Heart right ventricle (tissue), 16 donors: ENCODE data around the gene SGK2. TPM values are rescaled to one million over a fixed set of nuclear protein-coding genes. Genes with fewer than 3 reads are reported as not detected.
A peak's percentile ranks its signal among the peaks of the same experiment; 100 is the strongest.

Source experiments
- ATAC-seq, 8 donors: fragments of 200-7000 bp; cut with Tn5 transposase; one replicate each; pipeline ENCODE4 v1.9.1; 2020; ENCODE audit warnings: mild to moderate bottlenecking in 8 of 8, moderate library complexity in 8 of 8, moderate number of reproducible peaks in 1 of 8
- DNase-seq, 2 donors: peaks; one replicate each; pipeline ENCODE4 v3.0.0-alpha.2; 2020
- H3K27ac ChIP-seq, 10 donors: fragments of 200-600 bp; sonication (generic) in 2 of 10; one replicate each; pipeline versions ENCODE4 v1.5.0 to v1.8.0; 2020 to 2022; ENCODE audit warnings: mild to moderate bottlenecking in 3 of 10
- H3K27me3 ChIP-seq, 7 donors: fragments of 200-600 bp; one replicate each; pipeline ENCODE4 v1.8.0; 2021 to 2022; ENCODE audit warnings: mild to moderate bottlenecking in 2 of 7
- H3K36me3 ChIP-seq, 9 donors: fragments of 200-600 bp; sonication (generic) in 1 of 9; one replicate each; pipeline versions ENCODE4 v1.5.0 to v1.8.0; 2020 to 2022; ENCODE audit warnings: mild to moderate bottlenecking in 2 of 9
- H3K4me1 ChIP-seq, 9 donors: fragments of 200-600 bp; sonication (generic) in 1 of 9; one replicate each; pipeline versions ENCODE4 v1.5.0 to v1.8.0; 2020 to 2022; ENCODE audit warnings: mild to moderate bottlenecking in 4 of 9
- H3K4me3 ChIP-seq, 10 donors: fragments of 200-600 bp; sonication (generic) in 2 of 10; one replicate each; pipeline versions ENCODE4 v1.5.0 to v1.8.0; 2020 to 2022; ENCODE audit warnings: mild to moderate bottlenecking in 7 of 10, moderate library complexity in 2 of 10
- H3K9me3 ChIP-seq, 11 donors: fragments of 200-600 bp in 10 of 11; sonication (generic) in 2 of 11; one replicate each; pipeline versions ENCODE4 v1.5.0 to v1.8.0; 2013 to 2022; ENCODE audit warnings: mild to moderate bottlenecking in 2 of 11, control low read depth in 1 of 11, moderate library complexity in 1 of 11
- WGBS, 2 donors: extraction: QIAGEN DNeasy Blood & Tissue Kit; methylation state at CpG; one replicate each; pipeline ENCODE4 v1.1.7; 2013; ENCODE audit warnings: inconsistent platforms in 1 of 2; 5-methylcytosine and 5-hydroxymethylcytosine counted together
- intact Hi-C, 10 donors: fragments of 100-400 bp; cut with DNase I; formaldehyde crosslinking; loops; one replicate each; pipeline versions ENCODE4 v1.11.1 to v1.14.2; 2022
- polyA plus RNA-seq, 2 donors: library from polyadenylated mRNA; stranded (reverse); fragments of 200-250 nt; gene quantifications; one replicate each; pipeline ENCODE4 v1.2.3, GENCODE V29; 2013
- total RNA-seq, 10 donors: library from RNA; stranded (reverse); fragmentation: NEBNext Ultra II Directional in 3 of 10; extraction: Animal tissue kit (Norgen Biotek cat#: 25700) in 3 of 10; gene quantifications; one replicate each; pipeline versions ENCODE4 v1.2.1 to v1.2.4, GENCODE V29; 2021 to 2023
- TF ChIP-seq, protein P1 (sequence below), 9 donors: fragments of 200-600 bp; sonication (generic) in 2 of 9; IDR thresholded peaks; one replicate each; pipeline versions ENCODE4 v1.5.0 to v1.8.0; 2021 to 2022; ENCODE audit warnings: antibody characterized with exemption in 9 of 9, mild to moderate bottlenecking in 5 of 9, moderate library complexity in 1 of 9
- donor health status: Arrhythmogenic right ventricular cardiomyopathy.
- donor health status: ischemic (EF 13 %, LVEDD 7.1; RV severe dilation, severe dysfunction).
- donor health status: healthy with polysubstance abuse.
- donor health status: DM: no; HTN: yes; CAD: no.
- donor health status: DM: no; HTN: no; CAD: no.
- donor health status: ischemic (EF 25% LVEDD 6.9; RV normal size, moderate dysfunction).
- donor health status: ischemic (EF 25% LVEDD 5.7; RV mildly dilated, moderate dysfunction).
- donor health status: healthy.
- donor health status: DM: yes; HTN: yes; CAD: no.
- donor health status: Ischemic cardiomyopathy.
- donor health status: ischemic (EF 35%, LVEDD 5.7; RV mildly dilated, moderate dysfunction).
- donor health status: nonischemic (EF 11% LVEDD 7.7; RV severe dilation, severe dysfunction).
- donor health status: DM: yes; HTN: yes; CAD: no.
- donor health status: PGD.
- donor health status: ischemic (EF 29% LVEDD 5.4; RV normal size, mild dysfunction).
- donor health status: nonischemic (EF 23%, LVEDD 6.1; RV moderate dilation, normal function).

SGK2 gene
- total and polyA plus RNA-seq, 12 donors = 0.09 to 3.1 (median 0.45) TPM; not detected in 3

DNA sequence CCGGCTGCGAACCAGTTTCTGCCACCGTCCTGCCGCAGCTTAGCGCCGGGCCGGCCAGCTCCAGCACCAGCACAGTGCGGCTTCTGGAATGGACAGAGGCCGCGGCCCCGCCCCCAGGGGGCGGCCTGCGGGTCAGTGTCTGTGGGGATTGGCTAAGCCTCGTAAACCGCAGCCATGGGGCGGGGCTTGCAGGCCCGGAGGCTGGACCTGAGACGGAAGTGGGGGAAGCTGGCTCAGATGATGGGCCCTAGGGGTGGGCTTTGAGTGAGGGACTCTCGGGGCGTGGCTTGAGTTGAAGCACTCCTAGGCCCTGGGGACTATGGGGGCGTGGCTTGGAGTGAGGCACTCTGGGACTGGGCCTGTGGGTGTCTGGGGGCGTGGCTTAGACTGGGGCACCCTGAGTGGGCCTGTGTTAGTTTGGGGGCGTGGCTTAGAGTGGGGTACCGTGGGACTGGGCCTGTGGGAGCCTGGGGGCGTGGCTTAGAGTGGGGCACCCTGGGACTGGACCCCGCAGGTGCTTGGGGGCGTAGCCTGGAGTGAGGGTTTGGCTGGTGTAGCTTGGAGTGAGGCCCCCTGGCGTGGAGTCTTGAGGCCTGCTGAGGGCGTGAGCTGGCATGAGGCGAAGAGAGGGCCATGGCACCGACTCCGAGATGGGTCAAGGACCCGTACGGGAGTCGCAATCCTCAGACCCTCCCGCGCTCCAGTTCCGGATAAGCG lies 44.7 kb upstream of the SGK2 start:
- Histone ChIP-seq H3K27me3 (peaks cover 0 to 3% (median 0%) of the 10 kb centered on the region in 7 donors), H3K4me3 (peak overlapping the region; percentile 16 to 73 (median 64)), H3K4me1 (peaks cover 0 to 17% (median 8%) of the 10 kb centered on the region in 9 donors), H3K27ac (peak overlapping the region in 9 of 10 donors; percentile 36 to 78 (median 71)), H3K9me3 (no peaks in the 10 kb centered on the region), H3K36me3 (no peaks in the 10 kb centered on the region)
- WGBS, 2 donors = 45 to 49% methylated on average over 39 of the region's 39 CpGs
- peak; percentile 94 to 98 (median 96) for ATAC-seq
- intact Hi-C loops = loop anchor here in 2 of 10 donors (5.0 to 10.0 kb wide), 2 partner anchors 57 to 59 kb away; partner anchors contain the start of gene SRSF6 (in 2 of the 2)
- TF ChIP-seq, protein P1, sequence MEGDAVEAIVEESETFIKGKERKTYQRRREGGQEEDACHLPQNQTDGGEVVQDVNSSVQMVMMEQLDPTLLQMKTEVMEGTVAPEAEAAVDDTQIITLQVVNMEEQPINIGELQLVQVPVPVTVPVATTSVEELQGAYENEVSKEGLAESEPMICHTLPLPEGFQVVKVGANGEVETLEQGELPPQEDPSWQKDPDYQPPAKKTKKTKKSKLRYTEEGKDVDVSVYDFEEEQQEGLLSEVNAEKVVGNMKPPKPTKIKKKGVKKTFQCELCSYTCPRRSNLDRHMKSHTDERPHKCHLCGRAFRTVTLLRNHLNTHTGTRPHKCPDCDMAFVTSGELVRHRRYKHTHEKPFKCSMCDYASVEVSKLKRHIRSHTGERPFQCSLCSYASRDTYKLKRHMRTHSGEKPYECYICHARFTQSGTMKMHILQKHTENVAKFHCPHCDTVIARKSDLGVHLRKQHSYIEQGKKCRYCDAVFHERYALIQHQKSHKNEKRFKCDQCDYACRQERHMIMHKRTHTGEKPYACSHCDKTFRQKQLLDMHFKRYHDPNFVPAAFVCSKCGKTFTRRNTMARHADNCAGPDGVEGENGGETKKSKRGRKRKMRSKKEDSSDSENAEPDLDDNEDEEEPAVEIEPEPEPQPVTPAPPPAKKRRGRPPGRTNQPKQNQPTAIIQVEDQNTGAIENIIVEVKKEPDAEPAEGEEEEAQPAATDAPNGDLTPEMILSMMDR (IDR thresholded peaks at IDR 0.05) = peak in 5 of 9 donors; percentile 7 to 38 (median 28)
- peak; percentile 93 to 97 for DNase-seq

DNA sequence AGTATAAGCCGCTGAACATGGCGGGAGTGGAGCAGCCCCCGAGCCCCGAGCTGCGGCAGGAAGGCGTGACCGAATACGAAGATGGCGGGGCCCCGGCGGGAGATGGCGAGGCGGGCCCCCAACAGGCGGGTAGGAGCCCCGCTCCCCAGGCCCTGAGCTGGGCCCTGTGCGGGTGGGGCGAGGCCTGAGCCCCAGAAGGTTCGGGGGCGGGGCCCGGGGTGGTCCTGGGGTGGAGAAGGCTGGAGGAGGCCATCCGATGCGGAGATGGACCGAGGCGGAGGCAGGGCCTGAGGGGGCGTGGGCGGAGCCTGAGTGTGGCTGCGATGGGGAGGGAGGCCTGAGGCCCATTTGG lies 44.2 kb upstream of the SGK2 start:
- DNase-seq = peak in 1 of 2 donors; percentile 42
- Histone ChIP-seq H3K9me3 (peaks cover 0 to 3% (median 0%) of the 10 kb centered on the region in 11 donors), H3K4me1 (peaks cover 0 to 17% (median 8%) of the 10 kb centered on the region in 9 donors), H3K4me3 (peak overlapping the region; percentile 3 to 73 (median 64)), H3K27ac (peak overlapping the region in 9 of 10 donors; percentile 36 to 78 (median 71)), H3K27me3 (no peaks in the 10 kb centered on the region), H3K36me3 (no peaks in the 10 kb centered on the region)
- peak; percentile 2 to 36 (median 10) for ATAC-seq
- TF ChIP-seq, protein P1 (IDR thresholded peaks at IDR 0.05) = no peak
- intact Hi-C loops = loop anchor here in 2 of 10 donors (5.0 to 10.0 kb wide), 2 partner anchors 57 to 60 kb away; partner anchors contain the start of gene SRSF6 (in 2 of the 2)
- 42 to 45% methylated on average over 21 to 27 of the region's 27 CpGs for WGBS, 2 donors

DNA sequence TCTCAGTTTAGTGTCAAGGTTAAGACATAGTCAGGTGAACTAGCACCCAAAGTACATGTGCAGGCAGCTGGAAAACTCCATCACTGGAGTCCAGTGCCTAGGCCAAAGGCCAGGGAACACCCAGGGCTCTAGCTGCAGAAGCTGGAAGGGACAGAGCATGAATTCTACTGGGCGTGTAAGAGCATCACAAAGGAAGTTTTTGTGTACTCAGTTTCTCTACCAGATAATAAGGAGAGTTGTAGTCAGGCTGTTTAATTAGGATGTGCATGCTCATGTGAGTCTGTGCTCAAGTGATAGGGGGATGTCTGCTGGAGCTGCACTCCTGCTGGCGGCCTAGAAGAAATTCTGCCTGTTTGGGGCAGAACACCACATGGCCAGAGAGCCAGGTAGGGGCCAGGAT lies 43.2 kb upstream of the SGK2 start:
- ATAC-seq = no peak

DNA sequence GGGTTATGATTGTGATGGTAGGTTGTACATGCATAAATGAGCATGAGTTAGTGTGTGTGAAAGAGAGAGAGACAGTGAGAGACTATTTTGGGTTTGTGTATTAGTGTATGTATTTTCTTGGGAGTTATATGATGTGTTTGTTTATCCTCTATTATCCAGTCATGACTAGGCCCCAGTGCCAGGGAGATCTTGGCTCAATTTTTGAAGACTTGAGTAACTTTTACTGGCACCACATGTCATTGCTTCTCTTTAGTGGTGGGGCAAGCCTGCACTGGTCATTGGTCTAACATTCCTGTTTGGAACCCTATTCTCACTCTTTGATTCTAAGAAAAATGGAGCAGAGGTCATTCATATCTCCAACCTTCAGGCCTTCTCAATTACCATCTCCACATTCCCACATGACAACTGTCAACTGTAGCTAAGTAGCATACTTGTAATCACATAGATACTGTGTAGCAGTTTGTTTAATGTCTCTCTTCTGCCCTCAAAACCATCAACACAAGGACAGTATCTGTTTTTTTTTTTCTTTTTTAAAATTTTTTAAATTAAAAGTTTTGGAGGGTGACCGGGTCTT lies 42.5 kb upstream of the SGK2 start:
- TF ChIP-seq, protein P1 (IDR thresholded peaks at IDR 0.05) = no peak
- H3K27ac ChIP-seq = peak overlapping the region in 1 of 10 donors; percentile 3
- H3K4me3 ChIP-seq = no peak overlapping the region
- H3K27me3 ChIP-seq = no peaks in the 10 kb centered on the region
- H3K9me3 ChIP-seq = peaks cover 0 to 14% (median 0%) of the 10 kb centered on the region in 11 donors
- DNase-seq (no peak), ATAC-seq (no peak)
- WGBS, 2 donors = 92 to 100% methylated on average over 1 of the region's 1 CpG
- peaks cover 0 to 17% (median 8%) of the 10 kb centered on the region in 9 donors for H3K4me1 ChIP-seq
- intact Hi-C loops = loop anchor here in 1 of 10 donors (10.0 kb wide), 1 partner anchor 62 kb away; the partner anchor contains the start of gene SRSF6
- H3K36me3 ChIP-seq = no peaks in the 10 kb centered on the region

More for the DNA sequence above, 43.2 kb upstream of the SGK2 start:
- Histone ChIP-seq H3K27me3 (no peaks in the 10 kb centered on the region), H3K4me1 (peaks cover 0 to 17% (median 8%) of the 10 kb centered on the region in 9 donors), H3K27ac (peak overlapping the region in 1 of 10 donors; percentile 3), H3K9me3 (peaks cover 0 to 13% (median 0%) of the 10 kb centered on the region in 11 donors), H3K4me3 (peak overlapping the region in 1 of 10 donors; percentile 63), H3K36me3 (no peaks in the 10 kb centered on the region)
- DNase-seq = no peak
- intact Hi-C loops = loop anchor here in 1 of 10 donors (10.0 kb wide), 1 partner anchor 61 kb away; the partner anchor contains the start of gene SRSF6
- 72 to 73% methylated on average over 2 of the region's 2 CpGs for WGBS, 2 donors
- TF ChIP-seq, protein P1 (IDR thresholded peaks at IDR 0.05) = no peak
